DND-41 (cell line): ENCODE data around the gene C4A.
"Not testable (repeated sequence)": the region's sequence is repeated elsewhere in the genome, so short reads cannot be mapped to it uniquely, and the experiment has no call there.

Experiments
- ATAC-seq: fragments of 200-7000 bp; cut with Tn5 transposase; 3 replicates; pipeline ENCODE4 v1.9.1; 2021; ENCODE audit warnings: low read depth; ENCODE audit not compliant: insufficient read depth
- DNase-seq: peaks from one replicate; pipeline ENCODE4 v3.0.0-alpha.2; 2020
- H2AFZ ChIP-seq: 2 replicates; pipeline ENCODE4 v1.6.0; 2012; ENCODE audit warnings: low read depth, low read length
- H3K27ac ChIP-seq: 2 replicates; pipeline ENCODE4 v1.5.1; 2012; ENCODE audit warnings: low read length, inconsistent platforms
- H3K27me3 ChIP-seq: fragments of 200-600 bp; sonication (generic); 2 replicates; pipeline ENCODE4 v1.6.0; 2012; ENCODE audit warnings: low read length, mild to moderate bottlenecking, inconsistent platforms; ENCODE audit not compliant: insufficient read depth, poor library complexity
- H3K36me3 ChIP-seq: 2 replicates; pipeline ENCODE4 v1.5.1; 2012; ENCODE audit warnings: low read length, inconsistent platforms; ENCODE audit not compliant: insufficient read depth
- H3K4me1 ChIP-seq: 2 replicates; pipeline ENCODE4 v1.5.1; 2012; ENCODE audit warnings: mild to moderate bottlenecking, low read length; ENCODE audit not compliant: insufficient read depth
- H3K4me2 ChIP-seq: 2 replicates; pipeline ENCODE4 v1.6.0; 2012; ENCODE audit warnings: mild to moderate bottlenecking, moderate library complexity, low read length, inconsistent platforms; ENCODE audit not compliant: insufficient read depth
- H3K4me3 ChIP-seq, 2 experiments: fragments of 200-600 bp in 1 of 2; shearing (Covaris generic) in 1 of 2; 2 replicates each; pipeline ENCODE4 v1.5.1; 2012 to 2016; ENCODE audit warnings: inconsistent platforms in 2 of 2, low read length in 2 of 2, mild to moderate bottlenecking in 2 of 2, low read depth in 1 of 2, moderate library complexity in 1 of 2
- H3K79me2 ChIP-seq: 2 replicates; pipeline ENCODE4 v1.6.0; 2012; ENCODE audit warnings: low read length, inconsistent platforms; ENCODE audit not compliant: insufficient read depth
- H3K9ac ChIP-seq: 2 replicates; pipeline ENCODE4 v1.6.0; 2012; ENCODE audit warnings: low read depth, mild to moderate bottlenecking, inconsistent platforms, low read length, moderate library complexity
- H3K9me3 ChIP-seq: 2 replicates; pipeline ENCODE4 v1.5.1; 2012; ENCODE audit warnings: low read length, moderate library complexity, mild to moderate bottlenecking, inconsistent platforms; ENCODE audit not compliant: insufficient read depth, severe bottlenecking
- H4K20me1 ChIP-seq: 2 replicates; pipeline ENCODE4 v1.6.0; 2012; ENCODE audit warnings: low read length; ENCODE audit not compliant: insufficient read depth
- CTCF ChIP-seq: IDR thresholded peaks from 2 replicates; pipeline ENCODE4 v1.5.1; 2012; ENCODE audit warnings: borderline replicate concordance, low read length, moderate library complexity, mild to moderate bottlenecking; ENCODE audit not compliant: poor library complexity, severe bottlenecking; ENCODE audit errors: extremely low read depth
- EZH2 ChIP-seq: IDR thresholded peaks from 3 replicates; pipeline ENCODE4 v1.6.1; 2012; ENCODE audit warnings: borderline replicate concordance, low read depth, mild to moderate bottlenecking, moderate library complexity, low read length, inconsistent platforms; ENCODE audit not compliant: severe bottlenecking

Gene C4A

GRCh38 chr6:31981744-31982143, at the start of gene C4A:
Gene C4A, plus strand, starts transcription at chr6:31982057. Its CDS starts 51 bp downstream, at chr6:31982108.
- H3K27me3 ChIP-seq, H3K9me3 ChIP-seq, H4K20me1 ChIP-seq, ATAC-seq, DNase-seq, H3K79me2 ChIP-seq, H3K9ac ChIP-seq, H3K27ac ChIP-seq, H3K4me1 ChIP-seq, H2AFZ ChIP-seq, H3K4me2 ChIP-seq, H3K36me3 ChIP-seq, H3K4me3 ChIP-seq: not testable (repeated sequence)

- ATAC-seq, H3K79me2 ChIP-seq, H3K4me1 ChIP-seq, H3K27me3 ChIP-seq, H2AFZ ChIP-seq, DNase-seq, H3K27ac ChIP-seq, H3K9ac ChIP-seq, H3K4me3 ChIP-seq, H3K36me3 ChIP-seq, H3K4me2 ChIP-seq, H3K9me3 ChIP-seq, H4K20me1 ChIP-seq: not testable (repeated sequence)
Measured at GRCh38 chr6:31932137-31932536, 49.7 kb upstream of the C4A start.

- DNase-seq = no peak
- ATAC-seq = no peak
- H3K9me3 ChIP-seq = no peaks in the 10 kb centered on the region
- H2AFZ ChIP-seq = no peak overlapping the region
- no peaks in the 10 kb centered on the region for H3K79me2 ChIP-seq
- H3K9ac ChIP-seq = no peak overlapping the region
- no peak for TF ChIP-seq CTCF
- H3K27ac ChIP-seq = no peak overlapping the region
- no peaks in the 10 kb centered on the region for H3K4me1 ChIP-seq
- no peaks in the 10 kb centered on the region for H3K36me3 ChIP-seq
- peaks cover 3% of the 10 kb centered on the region for H3K27me3 ChIP-seq
- no peaks in the 10 kb centered on the region for H4K20me1 ChIP-seq
- H3K4me3 ChIP-seq = no peak overlapping the region
- H3K4me2 ChIP-seq = no peak overlapping the region
Measured at GRCh38 chr6:31933537-31933936, 48.3 kb upstream of the C4A start.

- ATAC-seq (no peak), DNase-seq (no peak)
- Histone ChIP-seq H3K4me2 (no peak overlapping the region), H3K9me3 (no peaks in the 10 kb centered on the region), H3K4me3 (no peak overlapping the region), H3K36me3 (no peaks in the 10 kb centered on the region), H3K27me3 (peaks cover 3% of the 10 kb centered on the region), H2AFZ (no peak overlapping the region), H3K79me2 (no peaks in the 10 kb centered on the region), H3K4me1 (no peaks in the 10 kb centered on the region), H4K20me1 (no peaks in the 10 kb centered on the region), H3K27ac (no peak overlapping the region), H3K9ac (no peak overlapping the region)
- TF ChIP-seq CTCF = no peak
- TF ChIP-seq EZH2 = no peak
Measured at GRCh38 chr6:31935021-31935420, 46.8 kb upstream of the C4A start.

GRCh38 chr6:31935823-31936222, 46.0 kb upstream of the C4A start:
- H3K27ac ChIP-seq = no peak overlapping the region
- peaks cover 3% of the 10 kb centered on the region for H3K27me3 ChIP-seq
- no peaks in the 10 kb centered on the region for H3K79me2 ChIP-seq
- no peaks in the 10 kb centered on the region for H3K4me1 ChIP-seq
- no peak overlapping the region for H2AFZ ChIP-seq
- H3K9me3 ChIP-seq = no peaks in the 10 kb centered on the region
- H4K20me1 ChIP-seq = no peaks in the 10 kb centered on the region
- TF ChIP-seq CTCF (no peak), EZH2 (no peak)
- no peak overlapping the region for H3K9ac ChIP-seq
- no peaks in the 10 kb centered on the region for H3K36me3 ChIP-seq
- DNase-seq (no peak), ATAC-seq (no peak)
- no peak overlapping the region for H3K4me3 ChIP-seq
- H3K4me2 ChIP-seq = no peak overlapping the region
